Measurements from ENCODE around the gene LIMS2.

DNA sequence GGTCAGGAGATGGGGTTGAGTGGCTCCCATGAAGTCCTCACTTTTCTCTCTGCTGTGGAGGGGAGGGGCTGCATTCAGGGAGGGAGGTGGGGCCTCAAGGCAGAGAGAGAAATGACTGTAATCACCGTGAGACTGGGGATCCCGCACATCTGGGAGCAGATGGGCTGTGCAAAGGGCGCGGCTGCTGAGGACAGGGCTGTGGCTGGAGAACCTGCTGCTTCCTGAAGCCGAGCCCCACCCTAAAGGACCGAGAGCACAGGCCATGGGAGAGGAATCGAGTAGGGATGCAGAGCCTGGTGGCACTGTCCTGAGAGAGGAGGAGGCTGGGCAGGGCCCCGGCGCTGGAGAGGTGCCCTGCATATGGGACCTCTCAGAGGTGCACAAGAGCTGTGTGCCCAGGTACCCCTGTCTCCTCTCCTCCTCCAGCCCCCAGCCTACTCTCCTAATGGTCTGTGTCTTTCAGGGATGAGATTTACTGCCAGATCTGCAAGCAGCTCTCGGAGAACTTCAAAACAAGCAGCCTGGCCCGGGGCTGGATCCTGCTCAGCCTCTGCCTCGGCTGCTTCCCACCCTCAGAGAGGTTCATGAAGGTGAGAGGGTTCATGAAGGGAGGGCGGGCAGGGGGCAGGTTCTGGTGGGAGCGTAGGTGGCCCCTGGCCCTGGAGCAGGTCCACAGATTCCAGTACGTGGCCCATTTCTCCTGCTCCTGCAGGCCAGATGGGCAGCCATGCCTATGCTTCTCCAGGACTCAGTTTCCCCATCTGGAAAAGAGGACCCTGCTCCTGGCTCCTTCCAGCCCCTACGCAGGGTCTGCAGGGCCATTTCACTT lies 55.2 kb downstream of the LIMS2 start:
- no peak for TF ChIP-seq EZH2phosphoT487 (IDR thresholded peaks at IDR 0.05; ENCODE audit: low read depth)
- TF ChIP-seq, protein P1, sequence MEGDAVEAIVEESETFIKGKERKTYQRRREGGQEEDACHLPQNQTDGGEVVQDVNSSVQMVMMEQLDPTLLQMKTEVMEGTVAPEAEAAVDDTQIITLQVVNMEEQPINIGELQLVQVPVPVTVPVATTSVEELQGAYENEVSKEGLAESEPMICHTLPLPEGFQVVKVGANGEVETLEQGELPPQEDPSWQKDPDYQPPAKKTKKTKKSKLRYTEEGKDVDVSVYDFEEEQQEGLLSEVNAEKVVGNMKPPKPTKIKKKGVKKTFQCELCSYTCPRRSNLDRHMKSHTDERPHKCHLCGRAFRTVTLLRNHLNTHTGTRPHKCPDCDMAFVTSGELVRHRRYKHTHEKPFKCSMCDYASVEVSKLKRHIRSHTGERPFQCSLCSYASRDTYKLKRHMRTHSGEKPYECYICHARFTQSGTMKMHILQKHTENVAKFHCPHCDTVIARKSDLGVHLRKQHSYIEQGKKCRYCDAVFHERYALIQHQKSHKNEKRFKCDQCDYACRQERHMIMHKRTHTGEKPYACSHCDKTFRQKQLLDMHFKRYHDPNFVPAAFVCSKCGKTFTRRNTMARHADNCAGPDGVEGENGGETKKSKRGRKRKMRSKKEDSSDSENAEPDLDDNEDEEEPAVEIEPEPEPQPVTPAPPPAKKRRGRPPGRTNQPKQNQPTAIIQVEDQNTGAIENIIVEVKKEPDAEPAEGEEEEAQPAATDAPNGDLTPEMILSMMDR (IDR thresholded peaks at IDR 0.05; ENCODE audit: low read depth, low read length), result no peak

Measured in OCI-LY3 (cell line).